ENCODE data around the gene CAMSAP1.

CAMSAP1 gene

GRCh38 chr9:135780626-135781025 is 126.7 kb downstream of the CAMSAP1 start:
- Histone ChIP-seq H3K36me3 (ENCODE audit: insufficient read depth, low read length) (no peaks in the 10 kb centered on the region), H3K9me3 (ENCODE audit: low read length) (no peaks in the 10 kb centered on the region), H2AFZ (ENCODE audit: low read length) (no peak overlapping the region), H3K4me3 (ENCODE audit: low read depth, low read length, poor library complexity, severe bottlenecking) (no peak overlapping the region), H3K4me1 (ENCODE audit: insufficient read depth, low read length, severe bottlenecking) (no peaks in the 10 kb centered on the region), H3K9me2 (ENCODE audit: low read depth, low read length) (no peaks in the 10 kb centered on the region), H3K27me3 (ENCODE audit: insufficient read depth, low read length) (no peaks in the 10 kb centered on the region), H3K4me2 (ENCODE audit: low read length) (no peak overlapping the region), H3F3A (ENCODE audit: insufficient read depth, low read length) (no peaks in the 10 kb centered on the region), H3K9ac (ENCODE audit: low read length) (no peak overlapping the region), H3K79me2 (ENCODE audit: insufficient read depth, low read length) (no peaks in the 10 kb centered on the region), H3K27ac (ENCODE audit: low read depth, low read length, poor library complexity, severe bottlenecking) (no peak overlapping the region), H4K20me1 (ENCODE audit: insufficient read depth, low read length) (no peaks in the 10 kb centered on the region)
- TF ChIP-seq EZH2 (IDR thresholded peaks at IDR 0.05; ENCODE audit: borderline replicate concordance, low read length) (no peak), CTCF (IDR thresholded peaks at IDR 0.05; ENCODE audit: low read length) (no peak)

DNA sequence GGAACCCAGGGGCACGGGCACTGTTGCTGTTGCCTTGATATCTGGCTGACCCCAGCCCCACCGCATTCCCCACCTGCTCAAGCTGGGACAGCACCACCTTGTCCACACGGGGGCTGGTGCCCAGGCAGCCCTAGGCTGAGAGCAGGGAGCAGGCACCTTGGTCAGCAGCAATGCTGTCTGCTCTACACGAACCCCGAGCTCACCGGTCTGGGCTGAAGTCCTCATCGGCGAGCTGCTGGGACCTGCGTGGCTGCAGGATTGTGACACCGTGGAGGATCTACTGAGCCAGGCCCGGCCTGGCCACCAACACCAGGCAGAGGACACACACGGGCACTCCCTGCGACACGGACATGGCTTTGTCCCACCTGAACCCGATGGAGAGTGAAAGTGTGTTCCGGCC is 127.3 kb downstream of the CAMSAP1 start:
- no peaks in the 10 kb centered on the region for H3K9me2 ChIP-seq (ENCODE audit: low read depth, low read length)
- TF ChIP-seq EZH2 (IDR thresholded peaks at IDR 0.05; ENCODE audit: borderline replicate concordance, low read length) (no peak), CTCF (IDR thresholded peaks at IDR 0.05; ENCODE audit: low read length) (no peak)
- no peaks in the 10 kb centered on the region for H4K20me1 ChIP-seq (ENCODE audit: insufficient read depth, low read length)
- H3K27ac ChIP-seq (ENCODE audit: low read depth, low read length, poor library complexity, severe bottlenecking): no peak overlapping the region
- no peaks in the 10 kb centered on the region for H3K27me3 ChIP-seq (ENCODE audit: insufficient read depth, low read length)
- H3K9me3 ChIP-seq (ENCODE audit: low read length): no peaks in the 10 kb centered on the region
- H2AFZ ChIP-seq (ENCODE audit: low read length): no peak overlapping the region
- no peaks in the 10 kb centered on the region for H3K4me1 ChIP-seq (ENCODE audit: insufficient read depth, low read length, severe bottlenecking)
- H3K4me2 ChIP-seq (ENCODE audit: low read length): no peak overlapping the region
- H3K9ac ChIP-seq (ENCODE audit: low read length): no peak overlapping the region
- no peaks in the 10 kb centered on the region for H3K36me3 ChIP-seq (ENCODE audit: insufficient read depth, low read length)
- H3K4me3 ChIP-seq (ENCODE audit: low read depth, low read length, poor library complexity, severe bottlenecking): no peak overlapping the region
- no peaks in the 10 kb centered on the region for H3F3A ChIP-seq (ENCODE audit: insufficient read depth, low read length)
- no peaks in the 10 kb centered on the region for H3K79me2 ChIP-seq (ENCODE audit: insufficient read depth, low read length)

GRCh38 chr9:135779571-135779970 is 127.8 kb downstream of the CAMSAP1 start:
- H3K27ac ChIP-seq (ENCODE audit: low read depth, low read length, poor library complexity, severe bottlenecking): no peak overlapping the region
- H3F3A ChIP-seq (ENCODE audit: insufficient read depth, low read length): no peaks in the 10 kb centered on the region
- H3K4me3 ChIP-seq (ENCODE audit: low read depth, low read length, poor library complexity, severe bottlenecking): no peak overlapping the region
- H3K4me1 ChIP-seq (ENCODE audit: insufficient read depth, low read length, severe bottlenecking): no peaks in the 10 kb centered on the region
- H3K9me2 ChIP-seq (ENCODE audit: low read depth, low read length): no peaks in the 10 kb centered on the region
- H3K9me3 ChIP-seq (ENCODE audit: low read length): no peaks in the 10 kb centered on the region
- no peaks in the 10 kb centered on the region for H4K20me1 ChIP-seq (ENCODE audit: insufficient read depth, low read length)
- no peak overlapping the region for H3K4me2 ChIP-seq (ENCODE audit: low read length)
- H3K36me3 ChIP-seq (ENCODE audit: insufficient read depth, low read length): no peaks in the 10 kb centered on the region
- H2AFZ ChIP-seq (ENCODE audit: low read length): no peak overlapping the region
- H3K79me2 ChIP-seq (ENCODE audit: insufficient read depth, low read length): no peaks in the 10 kb centered on the region
- TF ChIP-seq CTCF (IDR thresholded peaks at IDR 0.05; ENCODE audit: low read length): no peak
- no peak for TF ChIP-seq EZH2 (IDR thresholded peaks at IDR 0.05; ENCODE audit: borderline replicate concordance, low read length)
- no peak overlapping the region for H3K9ac ChIP-seq (ENCODE audit: low read length)
- no peaks in the 10 kb centered on the region for H3K27me3 ChIP-seq (ENCODE audit: insufficient read depth, low read length)
